ENCODE data around the gene AK8.

AK8 gene

DNA sequence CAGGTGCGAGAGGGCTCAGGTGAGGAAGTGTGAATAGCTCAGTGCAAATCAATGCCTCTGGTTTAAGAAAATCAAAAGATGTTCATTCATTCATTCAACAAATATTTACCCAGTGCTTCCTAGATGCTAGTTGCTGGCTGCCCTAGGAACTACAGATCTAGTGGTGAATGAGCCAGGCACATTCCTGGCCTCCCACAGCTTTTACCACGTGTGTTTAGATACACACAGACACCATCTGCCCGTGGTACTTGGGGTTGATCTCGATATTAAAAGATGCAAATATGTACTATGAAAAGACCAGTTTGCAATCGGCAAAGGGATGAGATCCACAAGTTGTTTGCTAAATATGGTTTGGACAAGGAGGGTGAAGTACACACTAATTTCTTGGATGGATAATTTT, 129.6 kb downstream of the AK8 start (continued):
- no peak for TF ChIP-seq CREB5 (CRISPR knock-in tag; IDR thresholded peaks at IDR 0.05; ENCODE audit: low read depth)
- TF ChIP-seq PPARA (CRISPR knock-in tag; IDR thresholded peaks at IDR 0.05; ENCODE audit: borderline replicate concordance), result no peak
- TF ChIP-seq SNAI2 (CRISPR knock-in tag; IDR thresholded peaks at IDR 0.05), result no peak
- TF ChIP-seq ZFP3 (CRISPR knock-in tag; IDR thresholded peaks at IDR 0.05), result no peak
- TF ChIP-seq ZNF70 (CRISPR knock-in tag; IDR thresholded peaks at IDR 0.05), result no peak
- no peak for TF ChIP-seq CSDC2 (CRISPR knock-in tag; IDR thresholded peaks at IDR 0.05)

DNA sequence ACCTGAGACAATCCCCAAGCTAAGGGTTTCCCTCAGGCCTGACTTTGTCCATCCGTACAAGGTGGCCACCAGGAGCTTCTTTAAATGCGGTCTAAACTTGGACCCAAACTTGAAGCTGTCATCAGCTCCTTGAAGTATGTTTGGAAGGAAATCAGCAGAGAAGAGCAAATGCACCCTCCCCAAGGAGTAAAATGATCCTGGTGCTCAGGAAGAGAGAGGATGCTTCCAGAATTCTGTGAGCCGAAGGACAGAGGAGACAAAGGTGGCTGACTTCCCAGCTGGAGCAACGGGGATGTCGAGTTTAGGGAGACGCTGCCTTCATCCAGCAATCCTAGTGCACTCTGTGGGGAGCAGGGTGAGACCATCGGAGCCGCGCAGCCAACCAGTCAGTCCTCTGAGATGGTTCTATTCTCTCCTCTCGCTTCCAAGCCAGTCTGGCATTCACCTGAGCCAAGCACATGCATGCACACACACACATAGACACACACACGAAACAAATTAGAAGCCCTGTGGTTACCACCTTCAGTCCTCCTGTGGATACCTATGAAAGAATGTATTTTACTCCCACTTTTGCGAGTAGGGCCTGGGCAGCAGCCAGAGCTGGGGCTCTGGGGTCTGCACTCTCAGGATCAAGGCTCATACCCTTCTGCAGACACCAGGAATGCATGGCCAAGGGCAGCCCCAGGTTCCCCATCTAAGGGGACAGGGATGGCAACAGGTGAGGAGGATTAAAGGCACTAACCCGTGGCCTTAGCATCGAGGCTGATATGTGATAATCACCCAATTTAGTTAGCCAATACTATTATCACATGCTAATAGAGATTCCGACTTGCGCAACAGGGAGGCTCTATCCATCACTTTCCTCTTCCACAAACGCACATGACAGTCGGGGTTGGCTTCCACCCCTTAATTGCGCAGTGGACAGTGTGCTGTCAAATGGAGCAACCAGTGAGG, 132.1 kb downstream of the AK8 start:
- TF ChIP-seq ARNTL (CRISPR knock-in tag; IDR thresholded peaks at IDR 0.05; ENCODE audit: borderline replicate concordance, low read depth) (no peak), ISL1 (CRISPR knock-in tag; IDR thresholded peaks at IDR 0.05) (no peak), CREB5 (CRISPR knock-in tag; IDR thresholded peaks at IDR 0.05; ENCODE audit: low read depth) (no peak), ZNF8 (CRISPR knock-in tag; IDR thresholded peaks at IDR 0.05) (no peak), PPARA (CRISPR knock-in tag; IDR thresholded peaks at IDR 0.05; ENCODE audit: borderline replicate concordance) (no peak), RARB (CRISPR knock-in tag; IDR thresholded peaks at IDR 0.05) (no peak), ZC3H10 (CRISPR knock-in tag; IDR thresholded peaks at IDR 0.05) (no peak), GLIS3 (CRISPR knock-in tag; IDR thresholded peaks at IDR 0.05) (no peak), TCF4 (CRISPR knock-in tag; IDR thresholded peaks at IDR 0.05; ENCODE audit: borderline replicate concordance) (no peak), CSRNP3 (CRISPR knock-in tag; IDR thresholded peaks at IDR 0.05) (no peak)
- no peak for ATAC-seq

DNA sequence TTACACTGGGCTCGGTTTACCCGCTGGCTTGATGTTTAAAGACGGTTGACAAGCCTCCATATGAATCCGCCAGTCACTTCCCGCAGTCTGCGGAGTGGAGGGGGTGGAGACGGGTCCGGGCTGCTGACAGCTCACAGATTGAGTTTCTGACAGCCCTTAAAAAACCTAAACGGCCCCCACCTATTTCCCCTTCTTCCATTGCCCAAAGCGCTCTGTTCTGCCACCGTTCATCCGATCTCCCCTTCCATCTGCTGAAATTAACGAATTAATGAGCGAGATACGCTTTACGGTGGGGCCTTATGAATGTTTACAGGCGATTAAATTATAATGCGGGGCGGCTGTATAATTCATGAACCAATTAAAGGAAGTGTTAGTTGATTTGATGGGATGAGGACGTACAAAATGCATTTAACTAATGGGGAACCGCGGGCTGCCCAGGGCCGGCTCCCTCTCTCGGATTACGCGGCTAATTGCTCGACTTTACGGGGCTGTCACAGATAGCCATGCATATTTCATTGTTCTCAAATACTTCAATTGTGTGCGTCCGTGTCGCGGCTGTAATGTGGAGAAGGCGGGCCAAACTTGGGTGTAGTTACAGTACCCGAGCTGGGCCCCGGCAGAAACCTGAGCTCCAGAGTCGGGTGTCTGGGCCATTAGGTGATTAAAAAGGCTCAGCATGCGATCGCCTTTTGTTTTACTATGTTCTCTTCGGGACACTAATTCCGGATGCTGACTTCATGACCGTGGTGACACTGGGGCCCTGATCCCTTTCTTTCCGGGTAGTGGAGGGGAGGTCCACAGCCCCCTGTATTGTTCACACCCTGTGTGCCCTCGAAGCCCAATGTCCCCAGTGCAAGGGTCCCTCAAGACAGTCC, 133.0 kb downstream of the AK8 start:
- no peak for TF ChIP-seq TCF4 (CRISPR knock-in tag; IDR thresholded peaks at IDR 0.05; ENCODE audit: borderline replicate concordance)
- no peak for TF ChIP-seq CSDC2 (CRISPR knock-in tag; IDR thresholded peaks at IDR 0.05)
- no peak for TF ChIP-seq PPARA (CRISPR knock-in tag; IDR thresholded peaks at IDR 0.05; ENCODE audit: borderline replicate concordance)
- TF ChIP-seq, protein P1, sequence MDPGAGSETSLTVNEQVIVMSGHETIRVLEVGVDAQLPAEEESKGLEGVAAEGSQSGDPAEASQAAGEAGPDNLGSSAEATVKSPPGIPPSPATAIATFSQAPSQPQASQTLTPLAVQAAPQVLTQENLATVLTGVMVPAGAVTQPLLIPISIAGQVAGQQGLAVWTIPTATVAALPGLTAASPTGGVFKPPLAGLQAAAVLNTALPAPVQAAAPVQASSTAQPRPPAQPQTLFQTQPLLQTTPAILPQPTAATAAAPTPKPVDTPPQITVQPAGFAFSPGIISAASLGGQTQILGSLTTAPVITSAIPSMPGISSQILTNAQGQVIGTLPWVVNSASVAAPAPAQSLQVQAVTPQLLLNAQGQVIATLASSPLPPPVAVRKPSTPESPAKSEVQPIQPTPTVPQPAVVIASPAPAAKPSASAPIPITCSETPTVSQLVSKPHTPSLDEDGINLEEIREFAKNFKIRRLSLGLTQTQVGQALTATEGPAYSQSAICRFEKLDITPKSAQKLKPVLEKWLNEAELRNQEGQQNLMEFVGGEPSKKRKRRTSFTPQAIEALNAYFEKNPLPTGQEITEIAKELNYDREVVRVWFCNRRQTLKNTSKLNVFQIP (CRISPR knock-in tag; IDR thresholded peaks at IDR 0.05; ENCODE audit: borderline replicate concordance, low read depth), result no peak
- TF ChIP-seq ISL1 (CRISPR knock-in tag; IDR thresholded peaks at IDR 0.05), result no peak
- TF ChIP-seq SNAI2 (CRISPR knock-in tag; IDR thresholded peaks at IDR 0.05), result no peak
- no peak for ATAC-seq

DNA sequence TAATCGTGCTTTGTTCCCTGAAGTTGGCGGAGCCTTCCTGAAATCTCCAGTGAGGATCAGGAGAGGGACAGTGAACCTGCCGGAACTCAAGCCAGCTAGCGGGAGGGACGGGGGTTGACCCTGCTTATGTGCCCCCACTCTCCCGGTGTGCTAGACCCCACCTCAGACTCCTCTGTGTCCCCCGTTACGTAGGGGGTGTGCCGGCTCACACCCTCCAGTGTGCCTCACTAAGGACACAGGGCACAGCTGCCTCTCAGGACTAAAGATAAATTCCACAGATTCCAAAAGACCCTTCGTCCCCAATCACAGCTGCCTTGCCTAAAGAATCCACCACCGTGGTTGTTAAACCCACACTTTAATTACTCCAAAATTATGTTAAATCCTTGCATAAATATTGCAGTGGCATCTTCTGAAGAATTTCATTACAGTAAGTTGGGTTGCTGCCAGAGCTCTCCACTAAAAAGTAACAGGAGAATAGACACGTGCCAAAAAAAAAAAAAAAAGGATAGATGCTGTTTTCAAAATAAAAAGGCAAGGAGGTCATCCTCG, 134.1 kb downstream of the AK8 start:
- TF ChIP-seq OSR1 (CRISPR knock-in tag; IDR thresholded peaks at IDR 0.05) (no peak), RARB (CRISPR knock-in tag; IDR thresholded peaks at IDR 0.05) (no peak), ESRRG (CRISPR knock-in tag; IDR thresholded peaks at IDR 0.05) (no peak), ZC3H10 (CRISPR knock-in tag; IDR thresholded peaks at IDR 0.05) (no peak), CREB5 (CRISPR knock-in tag; IDR thresholded peaks at IDR 0.05; ENCODE audit: low read depth) (no peak), GLIS3 (CRISPR knock-in tag; IDR thresholded peaks at IDR 0.05) (no peak), PPARA (CRISPR knock-in tag; IDR thresholded peaks at IDR 0.05; ENCODE audit: borderline replicate concordance) (no peak), BACH2 (CRISPR knock-in tag; IDR thresholded peaks at IDR 0.05; ENCODE audit: borderline replicate concordance) (no peak)
- no peak for ATAC-seq

Data from SK-N-SH treated with all-trans-retinoic acid at 6 μM for 48 hours (cell line).